Endothelial cell of umbilical vein (primary cell): ENCODE measurements around the gene HS3ST3B1. TPM values are rescaled to one million over a fixed set of nuclear protein-coding genes. Genes with fewer than 3 reads are reported as not detected.

Experiments
- BruUV-seq: library from RNA; stranded (reverse); fragments of 400-500 nt; replicated peaks from 2 replicates; lab custom pipeline; 2021; lab: Mats Ljungman, UMichigan
- CTCF ChIA-PET: fragments of 300-600, 350-600 bp; sonication (Branson Sonifier 250); formaldehyde crosslinking; loops from one replicate; lab custom pipeline; 2021; ENCODE audit warnings: antibody characterized with exemption, inconsistent platforms; lab: Charles Lee
- POLR2A ChIA-PET: fragments of 300-600, 350-600 bp; sonication (Branson Sonifier 250); formaldehyde crosslinking; loops from one replicate; lab custom pipeline; 2021; ENCODE audit warnings: antibody characterized with exemption, inconsistent platforms; lab: Charles Lee
- DNase-seq: peaks from one replicate; pipeline ENCODE4 v3.0.0-alpha.2; 2011; ENCODE audit warnings: low read depth, low spot score
- FAIRE-seq: peaks from 2 replicates; lab custom pipeline; 2011; peaks lifted over from hg19 to GRCh38; lab: Jason Lieb, UNC
- H2AFZ ChIP-seq: 2 replicates; pipeline ENCODE4 v1.6.0; 2012; ENCODE audit warnings: low read depth, low read length, control low read depth, inconsistent platforms
- H3K27ac ChIP-seq: 2 replicates; pipeline ENCODE4 v1.5.1; 2011; ENCODE audit warnings: low read depth, mild to moderate bottlenecking, control low read depth, low read length, moderate library complexity; ENCODE audit not compliant: insufficient read depth
- H3K27me3 ChIP-seq, 2 experiments: 2 replicates each; pipeline versions ENCODE4 v1.6.0 to v1.6.1; 2011; ENCODE audit warnings: low read length in 2 of 2, mixed read lengths in 1 of 2; ENCODE audit not compliant: control insufficient read depth in 2 of 2, insufficient read depth in 2 of 2
- H3K36me3 ChIP-seq, 2 experiments: 2 replicates in 1 of 2; 3 replicates in 1 of 2; pipeline ENCODE4 v1.5.1; 2011; ENCODE audit warnings: low read length in 2 of 2, mild to moderate bottlenecking in 1 of 2, moderate library complexity in 1 of 2; ENCODE audit not compliant: control insufficient read depth in 2 of 2, insufficient read depth in 2 of 2; ENCODE audit errors: extremely low read depth in 1 of 2
- H3K4me1 ChIP-seq: 3 replicates; pipeline ENCODE4 v1.5.1; 2011; ENCODE audit warnings: mild to moderate bottlenecking, low read length; ENCODE audit not compliant: control insufficient read depth, insufficient read depth; ENCODE audit errors: extremely low read depth
- H3K4me2 ChIP-seq: 2 replicates; pipeline ENCODE4 v1.6.1; 2011; ENCODE audit warnings: low read length, control low read depth, mixed read lengths; ENCODE audit not compliant: insufficient read depth
- H3K4me3 ChIP-seq, 3 experiments: fragments of 200-600 bp in 1 of 3; sonication (generic), shearing (Covaris generic) in 1 of 3; replicated peaks in 1 of 3; 2 replicates each; pipeline ENCODE4 v1.5.1; 2011 to 2016; ENCODE audit warnings: control low read depth in 3 of 3, low read length in 3 of 3, mild to moderate bottlenecking in 2 of 3, inconsistent platforms in 1 of 3, low read depth in 1 of 3, moderate library complexity in 1 of 3; ENCODE audit not compliant: insufficient read depth in 1 of 3
- H3K79me2 ChIP-seq: 2 replicates; pipeline ENCODE4 v1.6.0; 2012; ENCODE audit warnings: low read length, inconsistent platforms; ENCODE audit not compliant: control insufficient read depth, insufficient read depth
- H3K9ac ChIP-seq: replicated peaks from 2 replicates; pipeline ENCODE3; 2011; ENCODE audit warnings: low read length, control low read depth; ENCODE audit not compliant: insufficient read depth; ENCODE audit errors: extremely low read depth
- H3K9me1 ChIP-seq: replicated peaks from 3 replicates; pipeline ENCODE4 v1.6.0; 2011; ENCODE audit warnings: mild to moderate bottlenecking, low read length; ENCODE audit not compliant: control insufficient read depth, insufficient read depth; ENCODE audit errors: extremely low read depth
- H3K9me3 ChIP-seq: replicated peaks from 2 replicates; pipeline ENCODE4 v1.5.1; 2012; ENCODE audit warnings: low read length, inconsistent platforms; ENCODE audit not compliant: control insufficient read depth, insufficient read depth
- H4K20me1 ChIP-seq: replicated peaks from 2 replicates; pipeline ENCODE3; 2011; ENCODE audit warnings: mild to moderate bottlenecking, low read length; ENCODE audit not compliant: control insufficient read depth, insufficient read depth; ENCODE audit errors: extremely low read depth
- CTCF ChIP-seq, 2 donors: IDR thresholded peaks; 1 replicate in 1 of 2; 2 replicates in 1 of 2; pipeline ENCODE4 v1.5.1; 2011; ENCODE audit warnings: low read length in 2 of 2, mild to moderate bottlenecking in 2 of 2, moderate library complexity in 2 of 2, control low read depth in 1 of 2, inconsistent platforms in 1 of 2, low read depth in 1 of 2; ENCODE audit not compliant: insufficient read depth in 1 of 2; ENCODE audit errors: extremely low read depth in 1 of 2
- EZH2 ChIP-seq: IDR thresholded peaks from 2 replicates; pipeline ENCODE4 v1.6.1; 2012; ENCODE audit warnings: borderline replicate concordance, low read depth, mild to moderate bottlenecking, moderate library complexity, low read length, inconsistent platforms; ENCODE audit not compliant: severe bottlenecking
- FOS ChIP-seq: IDR thresholded peaks from 2 replicates; pipeline ENCODE4 v1.6.1; 2011; ENCODE audit warnings: mild to moderate bottlenecking, low read length, moderate library complexity, borderline replicate concordance; ENCODE audit not compliant: insufficient read depth
- GATA2 ChIP-seq: IDR thresholded peaks from 2 replicates; pipeline ENCODE4 v1.7.0; 2011; ENCODE audit warnings: low read depth, mild to moderate bottlenecking, moderate library complexity, mixed read lengths, low read length; ENCODE audit not compliant: insufficient read length, insufficient read depth
- JUN ChIP-seq: IDR thresholded peaks from 2 replicates; pipeline ENCODE4 v1.6.1; 2011; ENCODE audit warnings: borderline replicate concordance, low read depth; ENCODE audit not compliant: insufficient read length, insufficient read depth
- MAX ChIP-seq: IDR thresholded peaks from 2 replicates; pipeline ENCODE4 v1.6.1; 2011; ENCODE audit not compliant: insufficient read depth, insufficient read length
- MYC ChIP-seq: IDR thresholded peaks from one replicate; pipeline ENCODE4 v1.6.1; 2011; ENCODE audit warnings: mild to moderate bottlenecking, low read depth, low read length
- POLR2A ChIP-seq: IDR thresholded peaks from 2 replicates; pipeline ENCODE4 v1.6.1; 2012; ENCODE audit warnings: low read depth, mild to moderate bottlenecking, control low read depth, low read length
- POLR2AphosphoS5 ChIP-seq: IDR thresholded peaks from 2 replicates; pipeline ENCODE4 v1.6.1; 2012; ENCODE audit warnings: low read depth, mild to moderate bottlenecking, control low read depth, low read length, moderate library complexity; ENCODE audit not compliant: insufficient read depth
- dilution Hi-C: fragments of 300-500 bp; cut with MboI; formaldehyde crosslinking; loops from one replicate; pipeline ENCODE4 v1.15.0; 2019; ENCODE audit warnings: low sequenced_read_pairs; ENCODE audit not compliant: extremely low pct_ligation_motif_present
- intact Hi-C: fragments of 100-400 bp; cut with micrococcal nuclease; formaldehyde crosslinking; loops from one replicate; pipeline ENCODE4 v1.10.0; 2022
- polyA plus RNA-seq, 4 experiments: library from polyadenylated mRNA; depleted of rRNA in 3 of 4; stranded (reverse) in 3 of 4; unstranded in 1 of 4; fragments of >200 nt; gene quantifications; 2 replicates each; pipeline versions ENCODE4 v1.2.1 to v1.2.3, GENCODE V29; 2011 to 2012; ENCODE audit warnings: missing spikeins in 1 of 4
- total RNA-seq: library from RNA; stranded (reverse); gene quantifications from 2 replicates; pipeline ENCODE4 v1.2.3, GENCODE V29; 2021

The HS3ST3B1 gene
- total and polyA plus RNA-seq, 2 donors (not counting 3 experiments of a cell fraction or from before 2014, with no cell fraction given): not detected

GRCh38 chr17:14374268-14374667, 73.4 kb downstream of the HS3ST3B1 start:
- H3K9me3 ChIP-seq: peaks cover 5% of the 10 kb centered on the region
- FAIRE-seq (no peak), DNase-seq (no peak)
- no peaks in the 10 kb centered on the region for H3K4me1 ChIP-seq
- H3K4me3 ChIP-seq: no peak overlapping the region
- CTCF ChIA-PET: no interaction called here
- no peaks in the 10 kb centered on the region for H4K20me1 ChIP-seq
- TF ChIP-seq MAX (no peak), CTCF (IDR thresholded peaks at IDR 0.05; ENCODE audit: extremely low read depth in 1 of 2, insufficient read depth in 1 of 2, low read depth in 1 of 2, low read length in 2 of 2) (no peak), GATA2 (no peak), EZH2 (no peak), JUN (no peak), FOS (no peak), MYC (no peak), POLR2A (no peak), POLR2AphosphoS5 (no peak)
- H3K9ac ChIP-seq: no peak overlapping the region
- intact Hi-C loops (no loop called here), dilution Hi-C loops (no loop called here)
- no peak overlapping the region for H3K4me2 ChIP-seq
- POLR2A ChIA-PET: no interaction called here
- no peak overlapping the region for H3K27ac ChIP-seq
- H2AFZ ChIP-seq: no peak overlapping the region
- H3K9me1 ChIP-seq: no peaks in the 10 kb centered on the region
- no peaks in the 10 kb centered on the region for H3K79me2 ChIP-seq
- no peaks in the 10 kb centered on the region for H3K36me3 ChIP-seq
- BruUV-seq: no TSS peak
- H3K27me3 ChIP-seq: no peaks in the 10 kb centered on the region
